GM12878 (cell line): Measurements from ENCODE around the gene GRIK4. TPM values are rescaled to one million over a fixed set of nuclear protein-coding genes. Genes with fewer than 3 reads are reported as not detected.

ENCODE experiments used
- ATAC-seq: fragments of 200-7000 bp; cut with Tn5 transposase; 3 replicates; pipeline ENCODE4 v1.9.1; 2020; ENCODE audit warnings: mild to moderate bottlenecking, moderate library complexity
- BruUV-seq: library from RNA; stranded (reverse); fragments of 400-500 nt; replicated peaks from 2 replicates; lab custom pipeline; 2021; lab: Mats Ljungman, UMichigan
- CTCF ChIA-PET: fragments of 300-600 bp; sonication (Branson Sonifier 250); formaldehyde crosslinking; extraction: SDS; loops from one replicate; lab custom pipeline; 2021; ENCODE audit warnings: inconsistent platforms; lab: Yijun Ruan, JAX
- POLR2A ChIA-PET: fragments of 350-600 bp; formaldehyde crosslinking; extraction: SDS; loops from one replicate; lab custom pipeline; 2021; ENCODE audit warnings: inconsistent platforms; lab: Charles Lee
- RAD21 ChIA-PET: fragments of 300-600 bp; sonication (Branson Sonifier 250); formaldehyde crosslinking; loops from one replicate; lab custom pipeline; 2023; ENCODE audit warnings: antibody characterized with exemption; ENCODE audit not compliant: unreplicated experiment; lab: Charles Lee
- SMC1A ChIA-PET: fragments of 300-600 bp; sonication (Branson Sonifier 250); formaldehyde crosslinking; loops from one replicate; lab custom pipeline; 2023; ENCODE audit not compliant: unreplicated experiment, uncharacterized antibody; lab: Charles Lee
- DNase-seq: peaks from one replicate; pipeline ENCODE4 v3.0.0-alpha.2; 2011; ENCODE audit warnings: low read depth, low spot score
- FAIRE-seq: peaks from 3 replicates; lab custom pipeline; 2011; peaks lifted over from hg19 to GRCh38; lab: Jason Lieb, UNC
- H2AFZ ChIP-seq: 2 replicates; pipeline ENCODE4 v1.6.0; 2011; ENCODE audit warnings: low read depth, low read length, control low read depth; ENCODE audit not compliant: control insufficient read depth
- H3K27ac ChIP-seq: 2 replicates; pipeline ENCODE4 v1.5.1; 2011; ENCODE audit warnings: control low read depth; ENCODE audit not compliant: control insufficient read depth, insufficient read depth
- H3K27me3 ChIP-seq, 2 experiments: replicated peaks in 1 of 2; 2 replicates each; pipeline versions ENCODE4 v1.6.0 to v1.6.1; 2011; ENCODE audit warnings: low read length in 1 of 2; ENCODE audit not compliant: control insufficient read depth in 2 of 2, insufficient read depth in 2 of 2
- H3K36me3 ChIP-seq, 2 experiments: 2 replicates each; pipeline ENCODE4 v1.5.1; 2011; ENCODE audit warnings: low read length in 1 of 2; ENCODE audit not compliant: control insufficient read depth in 2 of 2, insufficient read depth in 2 of 2
- H3K4me1 ChIP-seq: 2 replicates; pipeline ENCODE4 v1.6.1; 2011; ENCODE audit warnings: mild to moderate bottlenecking, low read length, moderate library complexity, mixed read lengths; ENCODE audit not compliant: control insufficient read depth, insufficient read depth
- H3K4me2 ChIP-seq: 2 replicates; pipeline ENCODE4 v1.6.0; 2011; ENCODE audit warnings: control low read depth; ENCODE audit not compliant: control insufficient read depth, insufficient read depth
- H3K4me3 ChIP-seq: fragments of 200-600 bp; sonication (generic); 2 replicates; pipeline ENCODE4 v1.5.1; 2016
- H3K79me2 ChIP-seq: 2 replicates; pipeline ENCODE4 v1.6.0; 2011; ENCODE audit warnings: low read length; ENCODE audit not compliant: control insufficient read depth, insufficient read depth
- H3K9ac ChIP-seq: 2 replicates; pipeline ENCODE4 v1.8.0; 2011; ENCODE audit warnings: low read length, control low read depth, mixed read lengths; ENCODE audit not compliant: control insufficient read depth, insufficient read depth
- H3K9me3 ChIP-seq: replicated peaks from 3 replicates; pipeline ENCODE4 v1.5.1; 2011; ENCODE audit warnings: mild to moderate bottlenecking, low read length; ENCODE audit not compliant: control insufficient read depth, insufficient read depth
- H4K20me1 ChIP-seq: 2 replicates; pipeline ENCODE4 v1.6.0; 2011; ENCODE audit not compliant: control insufficient read depth, insufficient read depth
- BCL11A ChIP-seq: IDR thresholded peaks from 2 replicates; pipeline ENCODE4 v1.6.1; 2011; ENCODE audit warnings: low read depth, low read length
- BHLHE40 ChIP-seq, 2 experiments: fragments of 450-650 bp in 1 of 2; IDR thresholded peaks; 2 replicates each; pipeline ENCODE4 v1.6.1; 2011 to 2017; ENCODE audit warnings: low read depth in 2 of 2, borderline replicate concordance in 1 of 2, improper control_type of control experiment in 1 of 2, low read length in 1 of 2, mild to moderate bottlenecking in 1 of 2
- CBX3 ChIP-seq: fragments of 200-600 bp; sonication (generic); IDR thresholded peaks from 2 replicates; pipeline ENCODE4 v1.6.1; 2016; ENCODE audit warnings: low read depth, borderline replicate concordance
- CHD2 ChIP-seq: IDR thresholded peaks from 2 replicates; pipeline ENCODE4 v1.6.1; 2011; ENCODE audit warnings: low read depth, low read length, improper control_type of control experiment, borderline replicate concordance
- ETV6 ChIP-seq, 2 experiments: fragments of 450-650 bp in 1 of 2; IDR thresholded peaks in 1 of 2; conservative IDR thresholded peaks in 1 of 2; 2 replicates each; pipeline ENCODE4 v1.6.1; 2014; ENCODE audit warnings: antibody characterized with exemption in 1 of 2, borderline replicate concordance in 1 of 2, low read depth in 1 of 2, mild to moderate bottlenecking in 1 of 2, moderate library complexity in 1 of 2
- IKZF1 ChIP-seq: fragments of 450-650 bp; conservative IDR thresholded peaks from 2 replicates; pipeline ENCODE4 v1.6.1; 2017; ENCODE audit warnings: antibody characterized with exemption, mild to moderate bottlenecking
- KAT2A ChIP-seq: conservative IDR thresholded peaks from 2 replicates; pipeline ENCODE4 v1.6.1; 2011; ENCODE audit warnings: low read depth, low read length; ENCODE audit not compliant: control insufficient read depth
- MEF2A ChIP-seq: IDR thresholded peaks from 2 replicates; pipeline ENCODE4 v1.6.1; 2011; ENCODE audit warnings: low read depth, mild to moderate bottlenecking, low read length, moderate library complexity; ENCODE audit not compliant: insufficient read depth
- NFIC ChIP-seq: IDR thresholded peaks from 2 replicates; pipeline ENCODE4 v1.6.1; 2012; ENCODE audit warnings: low read depth, mild to moderate bottlenecking, inconsistent platforms, low read length, moderate library complexity
- NKRF ChIP-seq: fragments of 450-650 bp; conservative IDR thresholded peaks from 2 replicates; pipeline ENCODE4 v1.6.1; 2017; ENCODE audit warnings: mild to moderate bottlenecking, moderate library complexity
- NR2F1 ChIP-seq: fragments of 450-650 bp; conservative IDR thresholded peaks from 2 replicates; pipeline ENCODE4 v1.6.1; 2017; ENCODE audit warnings: mild to moderate bottlenecking
- NRF1 ChIP-seq: conservative IDR thresholded peaks from 2 replicates; pipeline ENCODE4 v1.6.1; 2011; ENCODE audit warnings: mild to moderate bottlenecking, low read depth, low read length, improper control_type of control experiment
- SIX5 ChIP-seq: IDR thresholded peaks from 2 replicates; pipeline ENCODE4 v1.6.1; 2011; ENCODE audit warnings: mild to moderate bottlenecking, low read depth, low read length, moderate library complexity; ENCODE audit not compliant: severe bottlenecking
- USF1 ChIP-seq: IDR thresholded peaks from 2 replicates; pipeline ENCODE4 v1.6.1; 2011; ENCODE audit warnings: borderline replicate concordance, low read depth, mild to moderate bottlenecking, moderate library complexity, mixed read lengths, low read length; ENCODE audit not compliant: insufficient read depth; ENCODE audit errors: extremely low read length
- YBX1 ChIP-seq: fragments of 450-650 bp; IDR thresholded peaks from 2 replicates; pipeline ENCODE4 v1.6.1; 2016; ENCODE audit warnings: antibody characterized with exemption
- ZNF24 ChIP-seq: fragments of 450-650 bp; IDR thresholded peaks from 2 replicates; pipeline ENCODE4 v1.6.1; 2017; ENCODE audit warnings: antibody characterized with exemption, mild to moderate bottlenecking
- ZNF687 ChIP-seq: fragments of 450-650 bp; IDR thresholded peaks from 2 replicates; pipeline ENCODE4 v1.6.1; 2017; ENCODE audit warnings: mild to moderate bottlenecking, moderate library complexity
- ZSCAN29 ChIP-seq: fragments of 450-650 bp; IDR thresholded peaks from 2 replicates; pipeline ENCODE4 v1.6.1; 2017; ENCODE audit warnings: mild to moderate bottlenecking, moderate library complexity
- ZZZ3 ChIP-seq: IDR thresholded peaks from 2 replicates; pipeline ENCODE4 v1.6.1; 2011; ENCODE audit warnings: low read depth; ENCODE audit not compliant: control insufficient read depth, insufficient read length
- WGBS: methylation state at CpG from one replicate; pipeline ENCODE4 v1.1.6; 2016; ENCODE audit warnings: low lambda C conversion rate; ENCODE audit not compliant: insufficient replicate concordance, insufficient coverage; ENCODE audit errors: missing lambda C conversion rate; 5-methylcytosine and 5-hydroxymethylcytosine counted together
- in situ Hi-C: fragments of 300-500 bp; cut with MboI; formaldehyde crosslinking; loops from 9 replicates; pipeline ENCODE4 v1.14.3; 2018; ENCODE audit warnings: mixed read lengths
- intact Hi-C: fragments of 100-400 bp; cut with micrococcal nuclease; formaldehyde crosslinking; loops from one replicate; pipeline ENCODE4 v1.14.2; 2022; ENCODE audit not compliant: unreplicated experiment
- polyA plus RNA-seq, 11 experiments: library from polyadenylated mRNA; depleted of rRNA in 4 of 11; unstranded in 6 of 11; stranded (reverse) in 5 of 11; fragments of >200 nt; fragmentation: Nextera tagmentation in 4 of 11; fragmentation: Illumina TruSeq in 1 of 11; extraction: Ambion mirVana in 4 of 11; extraction: Trizol in 1 of 11; gene quantifications; 1 replicate in 1 of 11; 2 replicates in 10 of 11; pipeline versions ENCODE4 v1.2.1 to v1.2.3, GENCODE V29; 2011 to 2016; ENCODE audit warnings: inconsistent platforms in 2 of 11, missing spikeins in 2 of 11, low read depth in 1 of 11
- total RNA-seq, 4 experiments: library from RNA; depleted of rRNA in 3 of 4; stranded (reverse); fragments of >200 nt in 3 of 4; fragmentation: Illumina TruSeq in 1 of 4; extraction: Trizol in 1 of 4; gene quantifications; 2 replicates each; pipeline versions ENCODE4 v1.2.1 to v1.2.3, GENCODE V29; 2013 to 2021

GRIK4 gene
- total and polyA plus RNA-seq, 10 of the 15 experiments (the other 5 are each of a cell fraction or from before 2014, with no cell fraction given) = 0.33 to 3.6 (median 0.72) TPM

GRCh38 chr11:120798854-120799253, 287.3 kb downstream of the GRIK4 start:
- no TSS peak for BruUV-seq
- WGBS = 60% methylated on average over 3 of the region's 3 CpGs
- no peaks in the 10 kb centered on the region for H3K4me1 ChIP-seq
- RAD21 ChIA-PET = interaction anchor here (1.5 kb wide), 1 partner anchor 114 kb away, joined by 5 read pairs; no protein-coding TSS in a partner anchor
- SMC1A ChIA-PET = interaction anchor here (0.9 kb wide), 1 partner anchor 25 kb away, joined by 3 read pairs; no protein-coding TSS in a partner anchor
- TF ChIP-seq ETV6 (conservative IDR thresholded peaks at IDR 0.05 in 1 of 2, IDR thresholded peaks at IDR 0.05 in 1 of 2; ENCODE audit: borderline replicate concordance in 1 of 2, low read depth in 1 of 2) (no peak), MEF2A (no peak), BHLHE40 (IDR thresholded peaks at IDR 0.05; ENCODE audit: borderline replicate concordance in 1 of 2, low read depth in 2 of 2, low read length in 1 of 2) (no peak), ZNF687 (no peak), NFIC (no peak), CHD2 (no peak), NRF1 (no peak), SIX5 (no peak), IKZF1 (no peak), USF1 (no peak), ZSCAN29 (no peak), ZZZ3 (no peak), YBX1 (no peak), ZNF24 (no peak), NKRF (no peak), BCL11A (no peak), KAT2A (no peak), CBX3 (no peak), NR2F1 (no peak)
- TF ChIP-seq, all 136 proteins: peak for 0
- no peaks in the 10 kb centered on the region for H3K9me3 ChIP-seq
- H3K4me2 ChIP-seq = no peak overlapping the region
- no peaks in the 10 kb centered on the region for H3K27me3 ChIP-seq
- ChIA-PET POLR2A (no interaction called here), CTCF (interaction anchor here (1.2 kb wide), 2 partner anchors 291 to 294 kb away, joined by 3 read pairs; no protein-coding TSS in a partner anchor)
- H3K79me2 ChIP-seq = no peaks in the 10 kb centered on the region
- ATAC-seq (no peak), FAIRE-seq (no peak), DNase-seq (no peak)
- in situ Hi-C loops (no loop called here), intact Hi-C loops (no loop called here)
- no peak overlapping the region for H3K9ac ChIP-seq
- no peak overlapping the region for H2AFZ ChIP-seq
- no peak overlapping the region for H3K4me3 ChIP-seq
- H3K36me3 ChIP-seq = no peaks in the 10 kb centered on the region; a peak in 1 of 4 replicates
- no peak overlapping the region for H3K27ac ChIP-seq
- no peaks in the 10 kb centered on the region for H4K20me1 ChIP-seq
